Activated CD8-positive, alpha-beta memory T cell treated with anti-CD3 and anti-CD28 coated beads, Interleukin-2, amount 50 U/mL, for 24 hours (primary cell): ENCODE results near the gene TMEM229B.

ENCODE experiments used
- DNase-seq: peaks from one replicate; pipeline ENCODE4 v3.0.0-alpha.2; 2020; ENCODE audit errors: extremely low read depth

The TMEM229B gene

GRCh38 chr14:67487937-67488893, at the start of gene TMEM229B:
TMEM229B (minus strand) TSS chr14:67488721; CDS start chr14:67473923, 14,798 bp downstream.
- peak; percentile 47 for DNase-seq

- DNase-seq = no peak
These were observed 49.2 kb upstream of the TMEM229B start for GRCh38 chr14:67537736-67538135.

- DNase-seq = no peak
These were observed 47.6 kb upstream of the TMEM229B start for GRCh38 chr14:67536087-67536486.

- no peak for DNase-seq
These were observed 45.2 kb upstream of the TMEM229B start for GRCh38 chr14:67533754-67534085.

GRCh38 chr14:67532998-67533753, 44.7 kb upstream of the TMEM229B start, which contains the start of gene PLEKHH1:
PLEKHH1 (plus strand) TSS chr14:67533290; CDS start chr14:67541868, 8,578 bp downstream.
- DNase-seq = peak; percentile 14

- DNase-seq = no peak
These were observed 44.1 kb upstream of the TMEM229B start for GRCh38 chr14:67532606-67532997.

GRCh38 chr14:67529947-67530935, 41.7 kb upstream of the TMEM229B start:
- no peak for DNase-seq

- no peak for DNase-seq
These were observed 39.8 kb upstream of the TMEM229B start for GRCh38 chr14:67528276-67528675.

GRCh38 chr14:67527756-67528155, 39.2 kb upstream of the TMEM229B start:
- DNase-seq = no peak

- DNase-seq = no peak
These were observed 38.3 kb upstream of the TMEM229B start for GRCh38 chr14:67526676-67527459.

- DNase-seq = no peak
These were observed 37.7 kb upstream of the TMEM229B start for GRCh38 chr14:67526181-67526580.

GRCh38 chr14:67525389-67525788, 36.9 kb upstream of the TMEM229B start:
- DNase-seq = no peak

GRCh38 chr14:67524634-67524963, 36.1 kb upstream of the TMEM229B start:
- DNase-seq = no peak

- DNase-seq = no peak
These were observed 35.5 kb upstream of the TMEM229B start for GRCh38 chr14:67523764-67524633.

- no peak for DNase-seq
These were observed 33.7 kb upstream of the TMEM229B start for GRCh38 chr14:67522270-67522669.

- DNase-seq = no peak
These were observed 32.0 kb upstream of the TMEM229B start for GRCh38 chr14:67520482-67520881.

- DNase-seq = no peak
These were observed 30.9 kb upstream of the TMEM229B start for GRCh38 chr14:67519406-67519805.

GRCh38 chr14:67517083-67517482, 28.6 kb upstream of the TMEM229B start:
- DNase-seq = no peak

GRCh38 chr14:67516676-67517075, 28.2 kb upstream of the TMEM229B start:
- DNase-seq = no peak
